Fibroblast of lung (primary cell): ENCODE measurements around the gene NFAM1.
A peak's percentile ranks its signal among the peaks of the same experiment; 100 is the strongest.

Source experiments
- CTCF ChIP-seq, 2 donors: IDR thresholded peaks in 1 of 2; conservative IDR thresholded peaks in 1 of 2; 1 replicate in 1 of 2; 2 replicates in 1 of 2; pipeline ENCODE4 v1.5.1; 2011 to 2012; ENCODE audit warnings: low read length in 2 of 2, control low read depth in 1 of 2, inconsistent platforms in 1 of 2, low read depth in 1 of 2, mild to moderate bottlenecking in 1 of 2
- EZH2 ChIP-seq: IDR thresholded peaks from 2 replicates; pipeline ENCODE4 v1.5.1; 2012; ENCODE audit warnings: low read length, control low read depth, mild to moderate bottlenecking; ENCODE audit errors: missing control alignments

- TF ChIP-seq CTCF (conservative IDR thresholded peaks at IDR 0.05 in 1 of 2, IDR thresholded peaks at IDR 0.05 in 1 of 2; ENCODE audit: low read depth in 1 of 2, low read length in 2 of 2) (peak; percentile 94 to 97), EZH2 (no peak)
These were observed 5.5 kb upstream of the NFAM1 start for GRCh38 chr22:42437488-42438292.
